ENCODE data around the gene ENAM.

The ENAM gene

DNA sequence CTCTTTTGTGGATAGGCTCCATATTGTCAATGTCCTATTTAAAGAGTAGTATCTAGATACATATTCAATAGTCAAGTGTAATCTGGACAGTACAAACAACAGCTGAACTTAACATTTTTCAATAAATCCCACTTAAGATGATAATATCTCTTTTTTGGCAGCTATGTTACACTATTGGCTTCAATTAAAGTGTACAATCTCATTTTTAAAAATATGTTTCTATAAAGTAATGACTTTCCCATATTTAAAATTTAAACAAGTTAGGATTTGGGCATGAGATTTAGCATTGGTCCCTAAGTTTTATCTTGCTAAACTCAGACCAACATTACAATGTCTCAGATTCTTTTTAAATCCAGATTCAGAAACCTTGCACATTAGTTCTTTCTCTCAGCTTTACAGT is 45.6 kb downstream of the ENAM start:
- no peaks in the 10 kb centered on the region for H3K27me3 ChIP-seq (replicated peaks; ENCODE audit: control insufficient read depth, insufficient read depth, low read length)
- H3K36me3 ChIP-seq (ENCODE audit: control insufficient read depth, insufficient read depth, low read length): no peaks in the 10 kb centered on the region
- H3K4me3 ChIP-seq (replicated peaks; ENCODE audit: low read depth, low read length): no peak overlapping the region
- no peak for DNase-seq (ENCODE audit: extremely low read depth, insufficient read length)
- TF ChIP-seq, protein P1, sequence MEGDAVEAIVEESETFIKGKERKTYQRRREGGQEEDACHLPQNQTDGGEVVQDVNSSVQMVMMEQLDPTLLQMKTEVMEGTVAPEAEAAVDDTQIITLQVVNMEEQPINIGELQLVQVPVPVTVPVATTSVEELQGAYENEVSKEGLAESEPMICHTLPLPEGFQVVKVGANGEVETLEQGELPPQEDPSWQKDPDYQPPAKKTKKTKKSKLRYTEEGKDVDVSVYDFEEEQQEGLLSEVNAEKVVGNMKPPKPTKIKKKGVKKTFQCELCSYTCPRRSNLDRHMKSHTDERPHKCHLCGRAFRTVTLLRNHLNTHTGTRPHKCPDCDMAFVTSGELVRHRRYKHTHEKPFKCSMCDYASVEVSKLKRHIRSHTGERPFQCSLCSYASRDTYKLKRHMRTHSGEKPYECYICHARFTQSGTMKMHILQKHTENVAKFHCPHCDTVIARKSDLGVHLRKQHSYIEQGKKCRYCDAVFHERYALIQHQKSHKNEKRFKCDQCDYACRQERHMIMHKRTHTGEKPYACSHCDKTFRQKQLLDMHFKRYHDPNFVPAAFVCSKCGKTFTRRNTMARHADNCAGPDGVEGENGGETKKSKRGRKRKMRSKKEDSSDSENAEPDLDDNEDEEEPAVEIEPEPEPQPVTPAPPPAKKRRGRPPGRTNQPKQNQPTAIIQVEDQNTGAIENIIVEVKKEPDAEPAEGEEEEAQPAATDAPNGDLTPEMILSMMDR (IDR thresholded peaks at IDR 0.05; ENCODE audit: insufficient read depth, low read length, poor library complexity, severe bottlenecking): no peak

DNA sequence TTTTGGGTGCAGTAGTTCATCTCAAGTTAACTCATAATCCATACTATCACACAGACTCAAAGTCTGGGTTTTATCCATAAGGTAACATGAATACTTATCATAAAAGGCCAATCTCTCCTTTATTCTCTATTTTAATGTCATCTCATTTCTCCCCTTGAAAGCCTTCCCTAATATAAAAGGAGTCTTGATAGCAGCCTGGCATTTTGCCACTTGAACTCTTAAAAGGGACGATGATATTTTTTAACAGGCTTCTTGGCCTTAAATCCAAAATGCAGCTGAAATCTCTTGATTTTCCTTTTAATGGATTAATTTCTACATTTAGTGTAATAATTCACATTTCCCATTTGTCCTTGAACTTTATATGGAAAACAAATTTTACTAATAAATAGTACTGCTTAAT is 46.2 kb downstream of the ENAM start:
- Histone ChIP-seq H3K4me3 (replicated peaks; ENCODE audit: low read depth, low read length) (no peak overlapping the region), H3K27me3 (replicated peaks; ENCODE audit: control insufficient read depth, insufficient read depth, low read length) (no peaks in the 10 kb centered on the region)
- no peak for DNase-seq (ENCODE audit: extremely low read depth, insufficient read length)

DNA sequence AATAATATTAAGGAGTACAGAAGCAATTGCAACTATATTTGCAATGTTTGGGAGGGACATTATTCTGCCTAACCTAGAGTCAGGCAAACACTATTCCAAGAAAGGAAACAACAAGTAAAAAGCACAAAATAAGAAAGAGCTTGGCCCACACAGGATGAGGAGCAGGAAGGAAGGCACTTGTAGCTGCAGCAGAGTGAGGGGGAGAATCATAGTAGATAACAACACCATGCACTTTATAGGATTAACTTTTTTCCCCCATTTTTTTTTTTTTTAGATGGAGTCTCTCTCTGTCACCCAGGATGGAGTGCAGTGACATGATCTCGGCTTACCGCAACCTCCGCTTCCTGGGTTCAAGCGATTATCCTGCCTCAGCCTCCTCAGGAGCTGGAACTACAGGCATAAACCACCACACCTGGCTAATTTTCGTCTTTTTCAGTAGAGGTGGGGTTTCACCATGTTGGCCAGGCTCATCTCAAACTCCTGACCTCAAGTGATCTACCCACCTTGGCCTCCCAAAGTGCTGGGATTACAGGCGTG is 48.1 kb downstream of the ENAM start:
- H3K4me3 ChIP-seq (replicated peaks; ENCODE audit: low read depth, low read length): no peak overlapping the region
- TF ChIP-seq, protein P1 (IDR thresholded peaks at IDR 0.05; ENCODE audit: insufficient read depth, low read length, poor library complexity, severe bottlenecking): no peak
- H3K36me3 ChIP-seq (ENCODE audit: control insufficient read depth, insufficient read depth, low read length): no peaks in the 10 kb centered on the region
- H3K27me3 ChIP-seq (replicated peaks; ENCODE audit: control insufficient read depth, insufficient read depth, low read length): no peaks in the 10 kb centered on the region
- DNase-seq (ENCODE audit: extremely low read depth, insufficient read length): no peak

More for the DNA sequence above, 46.2 kb downstream of the ENAM start:
- TF ChIP-seq, protein P1 (IDR thresholded peaks at IDR 0.05; ENCODE audit: insufficient read depth, low read length, poor library complexity, severe bottlenecking): no peak
- H3K36me3 ChIP-seq (ENCODE audit: control insufficient read depth, insufficient read depth, low read length): no peaks in the 10 kb centered on the region

DNA sequence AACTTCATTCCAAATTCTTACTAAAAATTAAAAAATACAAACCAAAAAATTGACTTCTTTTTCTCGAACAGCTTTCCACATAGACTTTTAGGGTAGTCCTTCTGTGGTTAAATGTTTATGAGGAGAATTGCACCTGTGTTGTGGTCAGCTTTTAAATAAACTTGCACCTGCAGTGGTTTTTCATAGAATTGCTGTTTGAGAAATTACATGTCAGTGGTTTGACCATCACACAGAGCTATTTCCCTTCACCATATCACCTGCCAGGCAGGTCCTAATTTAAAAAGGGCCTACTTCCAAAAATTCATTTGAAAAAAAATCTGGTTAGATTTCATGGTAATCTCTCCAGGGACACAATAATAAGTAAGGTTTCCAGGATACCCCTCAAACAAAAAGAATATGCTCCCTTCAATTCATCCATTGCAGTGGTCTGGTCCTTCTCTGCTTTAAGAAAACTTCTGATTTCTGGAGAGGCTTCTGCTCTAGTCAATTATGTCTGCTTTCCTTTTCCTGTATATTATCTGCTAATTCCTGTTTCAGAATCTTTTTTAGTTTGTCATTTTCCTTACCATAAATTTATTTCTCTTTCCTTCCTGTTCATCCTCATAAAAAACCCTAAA is 49.9 kb downstream of the ENAM start:
- Histone ChIP-seq H3K36me3 (ENCODE audit: control insufficient read depth, insufficient read depth, low read length) (no peaks in the 10 kb centered on the region), H3K27me3 (replicated peaks; ENCODE audit: control insufficient read depth, insufficient read depth, low read length) (no peaks in the 10 kb centered on the region), H3K4me3 (replicated peaks; ENCODE audit: low read depth, low read length) (no peak overlapping the region)
- TF ChIP-seq, protein P1 (IDR thresholded peaks at IDR 0.05; ENCODE audit: insufficient read depth, low read length, poor library complexity, severe bottlenecking): no peak
- peak; percentile 40 for DNase-seq (ENCODE audit: extremely low read depth, insufficient read length)

DNA sequence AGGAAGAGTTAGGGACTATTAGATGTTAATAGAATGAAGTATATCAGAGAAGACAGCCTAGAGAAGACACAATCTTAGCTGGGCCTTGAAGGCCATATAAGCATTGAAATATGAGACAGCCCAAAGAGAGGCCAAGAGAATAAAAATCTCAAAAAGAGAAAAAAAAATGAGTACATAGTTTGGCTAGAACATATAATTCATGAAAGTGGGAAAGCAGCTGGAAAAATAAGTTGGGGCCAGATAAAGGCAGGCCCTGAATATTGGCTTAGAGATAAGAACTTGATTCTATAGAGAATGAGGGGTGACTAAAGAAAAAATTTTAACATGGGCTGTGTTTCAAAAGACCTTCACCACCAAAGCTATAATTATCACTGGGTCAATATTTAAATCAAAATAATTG is 52.4 kb downstream of the ENAM start:
- no peak for DNase-seq (ENCODE audit: extremely low read depth, insufficient read length)
- TF ChIP-seq, protein P1 (IDR thresholded peaks at IDR 0.05; ENCODE audit: insufficient read depth, low read length, poor library complexity, severe bottlenecking): no peak
- no peak overlapping the region for H3K4me3 ChIP-seq (replicated peaks; ENCODE audit: low read depth, low read length)
- H3K27me3 ChIP-seq (replicated peaks; ENCODE audit: control insufficient read depth, insufficient read depth, low read length): no peaks in the 10 kb centered on the region
- no peaks in the 10 kb centered on the region for H3K36me3 ChIP-seq (ENCODE audit: control insufficient read depth, insufficient read depth, low read length)

All from GM06990 (cell line).